ENCODE results near the gene RSPRY1.

GRCh38 chr16:57284209-57284951, 98.3 kb downstream of the RSPRY1 start, which contains the start of gene PLLP:
- TF ChIP-seq CTCF (IDR thresholded peaks at IDR 0.05) (no peak), POLR2A (IDR thresholded peaks at IDR 0.05) (peak in 1 of 2 donors; percentile 10)

All from gastroesophageal sphincter (tissue), 3 donors.